SK-N-MC (cell line): ENCODE measurements around the gene ZBTB8B.
"Not testable (repeated sequence)": the region's sequence is repeated elsewhere in the genome, so short reads cannot be mapped to it uniquely, and the experiment has no call there.

Experiments
- EZH2 ChIP-seq: fragments of 200-600 bp; sonication (generic); IDR thresholded peaks from one replicate; pipeline ENCODE4 v1.6.1; 2017; ENCODE audit warnings: antibody characterized with exemption
- POLR2AphosphoS5 ChIP-seq: IDR thresholded peaks from 2 replicates; pipeline ENCODE4 v1.6.1; 2012; ENCODE audit warnings: mild to moderate bottlenecking, low read depth, low read length, borderline replicate concordance

DNA sequence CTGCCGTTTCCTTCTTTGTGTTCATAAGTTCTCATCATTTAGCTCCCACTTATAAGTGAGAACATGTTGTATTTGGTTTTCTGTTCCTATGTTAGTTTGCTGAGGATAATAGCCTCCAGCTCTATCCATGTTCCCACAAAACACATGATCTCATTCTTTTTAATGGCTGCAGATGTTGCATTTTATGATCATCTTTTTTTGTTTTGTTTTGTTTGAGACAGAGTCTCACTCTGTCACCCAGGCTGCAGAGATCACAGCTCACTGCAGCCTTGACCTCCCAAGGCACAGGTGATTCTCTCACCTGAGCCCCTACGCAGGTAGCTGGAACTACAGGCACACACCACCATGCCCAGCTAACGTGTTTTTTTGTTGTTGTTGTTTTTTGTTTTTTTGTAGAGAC lies 16.9 kb downstream of the ZBTB8B start:
- not testable (repeated sequence) for TF ChIP-seq EZH2, POLR2AphosphoS5
